AG08396 (cell line): ENCODE data around the gene SMTNL2.
"Not testable (repeated sequence)": the region's sequence is repeated elsewhere in the genome, so short reads cannot be mapped to it uniquely, and the experiment has no call there.

Source experiments
- DNase-seq: peaks from one replicate; pipeline ENCODE4 v3.0.0; 2012; ENCODE audit warnings: low spot score, mixed read lengths

SMTNL2 gene

DNA sequence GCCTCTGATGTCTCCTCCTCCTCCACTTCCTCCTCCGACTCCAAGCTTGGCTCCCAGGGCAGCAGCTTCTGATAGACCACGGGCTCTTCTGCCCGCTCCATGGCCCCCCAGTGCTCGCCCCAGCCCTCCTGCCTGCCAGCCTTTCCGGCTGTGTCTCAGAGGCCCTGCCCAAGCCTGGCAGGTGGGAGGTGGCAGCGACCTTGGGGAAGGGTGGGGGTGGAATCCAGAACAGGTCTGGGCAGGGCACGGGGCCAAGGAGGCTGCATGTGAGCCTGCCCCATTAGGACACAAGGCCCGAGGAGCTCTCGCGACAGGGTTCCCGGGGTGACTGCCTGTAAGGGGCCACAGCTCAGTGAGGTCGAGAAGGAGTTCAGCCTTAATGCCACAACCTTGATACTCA lies 23.9 kb upstream of the SMTNL2 start, which contains the start of gene GGT6:
Gene GGT6 (minus strand): TSS at position 157 of the 400 bp plus-strand sequence. CDS start 56 bp downstream, at position 101.
- no peak for DNase-seq

DNA sequence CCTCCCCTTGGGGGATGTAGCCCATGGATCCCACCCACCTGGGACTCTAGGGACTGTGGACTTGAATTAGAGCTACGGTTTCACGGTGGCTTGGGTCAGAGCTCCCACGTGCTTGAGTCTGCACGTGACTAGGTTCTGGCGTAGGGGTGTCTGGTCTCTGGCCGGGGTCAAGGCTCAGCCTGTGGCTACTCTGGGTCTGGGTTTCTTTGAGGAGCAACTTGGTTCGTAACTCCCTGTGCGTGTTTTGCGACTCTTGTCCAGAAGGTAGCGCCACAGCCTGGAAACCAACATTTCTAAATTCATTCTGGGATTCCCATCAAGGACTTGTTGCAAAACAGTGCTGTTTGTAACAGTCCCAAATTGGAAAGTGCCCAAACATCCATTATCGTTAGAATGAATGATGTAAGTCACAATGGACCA lies 23.5 kb upstream of the SMTNL2 start:
- no peak for DNase-seq

DNA sequence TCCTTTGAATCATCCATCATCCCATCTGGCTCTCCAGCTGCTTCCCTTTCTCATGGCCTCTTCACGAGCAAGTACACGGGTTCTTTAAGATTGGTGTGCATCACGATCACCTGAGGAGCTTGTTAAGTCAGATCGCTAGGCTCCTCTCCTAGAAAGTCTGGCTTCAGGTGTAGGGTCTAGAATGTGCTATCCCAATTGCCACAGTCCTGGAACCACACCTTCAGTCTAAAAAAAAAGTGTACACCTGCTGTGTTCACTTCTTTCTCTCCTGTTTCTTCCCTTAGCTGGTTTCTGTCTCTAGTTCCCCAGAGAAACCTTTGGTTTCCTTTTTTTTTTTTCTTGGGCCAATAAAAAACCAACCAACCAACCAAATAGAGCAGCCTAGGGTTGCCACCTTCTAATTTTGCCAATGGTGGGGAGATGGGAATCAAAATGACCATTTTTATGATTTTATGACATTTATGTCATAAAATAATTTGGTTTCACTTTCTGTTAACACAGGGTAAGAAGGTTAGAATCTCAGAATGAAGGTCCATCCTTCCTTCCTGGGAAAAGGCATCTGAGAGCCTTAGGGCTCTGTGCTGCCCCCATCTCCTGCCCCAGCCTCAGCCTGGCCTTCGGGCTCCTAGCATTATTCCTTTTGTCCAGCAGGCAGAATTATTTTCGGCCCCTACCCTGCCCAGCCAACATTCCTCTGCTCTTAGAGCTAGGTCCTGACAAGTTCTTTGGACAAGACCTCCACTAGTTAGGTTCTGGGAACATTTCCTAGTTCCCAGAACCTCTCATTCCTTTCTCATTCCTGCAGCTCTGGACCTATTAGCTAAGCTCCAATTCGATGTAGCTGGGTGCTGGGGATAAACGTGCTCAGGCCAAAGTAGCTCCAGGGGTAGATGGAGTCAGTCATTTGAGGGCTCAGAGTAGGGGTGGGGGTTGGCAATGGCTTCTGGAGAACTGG lies 22.0 kb upstream of the SMTNL2 start:
- no peak for DNase-seq

DNA sequence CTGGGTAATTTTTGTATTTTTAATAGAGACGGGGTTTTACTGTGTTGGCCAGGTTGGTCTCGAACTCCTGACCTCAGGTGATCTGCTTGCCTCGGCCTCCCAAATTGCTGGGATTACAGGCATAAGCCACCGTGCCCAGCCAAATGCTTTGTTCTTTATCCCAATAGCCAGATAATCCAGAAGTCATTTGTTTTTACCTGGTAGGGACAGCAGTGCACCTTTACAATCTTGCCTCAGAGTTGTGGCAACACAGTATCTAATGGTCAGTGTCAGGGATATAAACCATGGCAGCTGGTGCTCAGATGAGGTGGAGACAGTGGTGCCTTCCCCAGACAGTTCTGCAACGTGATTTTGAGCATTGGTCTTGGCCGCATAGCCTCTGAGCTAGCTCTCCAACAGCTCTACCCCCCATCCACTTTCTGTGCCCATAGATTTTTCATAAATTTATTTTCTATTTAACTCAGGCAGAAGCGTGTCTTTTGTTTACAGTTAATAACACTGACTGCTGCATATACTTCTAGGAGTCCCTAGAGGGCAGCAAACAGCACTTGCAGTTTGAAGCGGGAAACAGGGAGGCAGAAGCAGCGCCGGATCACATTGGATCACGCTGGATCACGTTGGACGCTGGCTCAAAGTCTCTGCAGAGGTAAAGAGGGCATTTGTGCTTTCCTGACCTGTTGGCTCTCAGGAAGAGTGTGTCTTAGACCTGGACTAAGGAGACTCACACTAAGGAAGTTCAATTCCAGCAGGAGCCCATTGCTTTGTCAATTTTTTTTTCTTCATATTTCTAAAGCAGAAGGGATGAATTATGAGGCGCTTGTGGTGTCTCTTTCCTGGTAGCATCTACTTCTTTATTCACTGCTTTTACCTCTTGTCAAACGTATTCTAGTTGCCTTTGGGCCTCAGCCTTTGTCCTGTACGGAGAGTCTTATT lies 18.9 kb upstream of the SMTNL2 start:
- DNase-seq: peak; percentile 81

DNA sequence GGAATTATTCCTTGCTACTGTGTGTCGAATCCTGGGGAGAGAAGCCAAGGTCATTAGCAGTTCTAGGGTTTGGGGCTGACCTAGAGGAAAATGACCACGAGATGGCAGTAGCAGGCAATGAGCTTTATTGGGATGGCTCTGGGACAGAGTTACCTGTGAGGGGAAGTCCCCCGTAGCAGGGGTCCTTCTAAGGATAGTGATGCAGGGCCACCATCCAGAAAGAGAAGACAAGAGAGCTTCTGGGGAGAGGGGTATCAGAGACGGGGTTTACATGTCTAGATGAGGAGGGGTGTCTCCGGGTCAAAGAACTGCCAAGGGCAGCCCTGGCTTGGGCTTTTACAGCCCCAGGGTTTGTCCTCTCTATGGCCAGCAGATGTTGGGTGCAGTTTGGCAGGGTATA lies 17.5 kb upstream of the SMTNL2 start:
- DNase-seq: peak; percentile 78

DNA sequence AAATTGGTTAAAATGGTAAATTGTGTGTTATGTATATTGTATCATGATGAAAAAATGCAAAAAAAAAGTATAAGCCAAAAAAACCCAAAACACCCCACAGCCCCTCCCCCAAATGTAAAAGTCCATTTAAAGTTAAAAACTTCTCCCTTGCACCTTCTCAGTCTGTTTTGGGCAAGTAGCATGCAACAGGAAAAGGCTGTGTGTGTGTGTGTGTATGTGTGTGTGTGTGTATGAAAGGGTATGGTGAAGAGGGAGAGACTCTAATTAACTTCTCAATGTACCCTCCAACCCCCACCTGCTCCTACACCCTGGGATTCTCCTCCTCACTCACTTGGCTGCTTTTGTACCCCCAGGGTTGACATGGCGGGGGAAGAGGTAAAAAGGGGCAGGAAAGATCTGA lies 14.7 kb upstream of the SMTNL2 start:
- DNase-seq: no peak

DNA sequence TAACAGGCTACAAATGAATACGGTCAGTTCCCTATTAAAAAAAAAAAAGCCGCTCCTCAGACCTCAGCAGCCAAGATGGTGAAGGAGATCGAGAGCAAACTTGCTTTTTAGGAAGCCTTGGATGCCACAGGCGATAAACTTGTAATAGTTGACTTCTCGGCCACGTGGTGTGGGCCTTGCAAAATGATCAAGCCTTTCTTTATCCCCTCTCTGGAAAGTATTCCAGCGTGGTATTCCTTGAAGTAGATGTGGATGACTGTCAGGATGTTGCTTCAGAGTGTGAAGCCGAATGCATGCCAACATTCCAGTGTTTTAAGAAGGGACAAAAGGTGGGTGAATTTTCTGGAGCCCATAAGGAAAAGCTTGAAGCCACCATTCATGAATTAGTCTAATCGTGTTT lies 12.2 kb upstream of the SMTNL2 start:
- no peak for DNase-seq

DNA sequence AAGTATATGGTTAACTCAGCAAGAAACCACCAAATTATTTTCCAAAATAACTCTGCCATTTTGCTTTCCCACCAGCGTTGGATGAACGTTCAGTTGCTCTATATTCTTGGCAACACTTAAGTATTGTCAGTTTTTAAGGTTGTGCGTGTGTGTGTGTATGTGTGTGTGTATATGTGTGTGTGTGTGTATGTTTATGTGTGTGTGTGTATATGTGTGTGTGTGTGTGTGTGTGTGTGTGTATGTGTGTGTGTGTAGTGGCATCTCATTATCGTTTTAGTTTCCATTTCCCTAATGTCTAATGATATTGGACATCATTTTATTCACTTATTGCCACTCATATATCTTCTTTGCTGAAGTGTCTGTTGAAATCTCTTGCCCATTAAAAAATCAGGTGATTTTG lies 11.2 kb upstream of the SMTNL2 start:
- DNase-seq: no peak

DNA sequence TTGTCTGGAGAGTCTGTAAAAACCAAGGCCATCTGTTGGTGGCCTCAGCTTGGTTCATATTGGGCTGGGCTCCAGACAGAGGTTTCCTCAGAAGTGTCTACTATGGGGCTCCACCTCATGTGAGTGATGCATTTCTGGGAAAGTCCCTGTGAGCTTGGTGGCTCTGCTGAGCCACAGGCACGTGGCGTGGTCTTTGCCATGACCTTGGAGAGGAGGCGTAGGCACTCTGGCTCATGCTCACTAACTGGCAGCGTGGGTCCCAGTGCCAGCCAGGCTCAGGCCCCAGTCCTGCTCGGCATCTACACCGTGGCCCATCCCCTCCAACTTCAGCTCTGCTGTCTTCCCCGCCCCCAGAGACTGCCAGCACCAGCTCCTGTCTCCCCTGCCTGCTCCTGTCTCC lies 10.7 kb upstream of the SMTNL2 start:
- DNase-seq: no peak

DNA sequence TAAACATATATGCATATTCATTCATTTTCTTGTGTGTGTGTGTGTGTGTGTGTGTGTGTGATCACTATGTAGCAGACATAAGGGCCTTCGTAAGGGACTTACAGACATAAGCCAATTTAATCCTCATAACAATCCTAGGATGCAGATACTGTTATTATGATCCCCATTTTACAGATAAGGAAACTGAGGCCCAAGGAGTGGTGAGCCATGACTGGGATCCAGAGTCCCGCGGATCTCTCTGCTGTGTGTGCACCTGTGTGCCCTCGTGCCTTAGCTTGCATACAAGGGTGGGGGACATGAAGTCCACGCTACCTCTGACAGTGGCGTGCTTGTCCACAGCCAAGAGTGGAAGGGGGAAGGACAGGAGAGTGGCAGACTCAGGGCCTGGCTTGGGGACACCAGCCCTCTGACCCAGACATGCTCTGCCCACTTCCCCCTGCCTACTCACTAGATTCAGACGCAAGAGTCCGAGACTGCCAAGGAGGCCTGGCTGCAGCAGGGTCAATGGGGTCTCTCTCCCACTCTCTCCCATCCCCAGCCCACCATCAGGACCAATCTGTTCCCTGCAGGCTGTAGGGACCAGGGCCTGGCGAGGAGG lies 9.8 kb upstream of the SMTNL2 start:
- no peak for DNase-seq

DNA sequence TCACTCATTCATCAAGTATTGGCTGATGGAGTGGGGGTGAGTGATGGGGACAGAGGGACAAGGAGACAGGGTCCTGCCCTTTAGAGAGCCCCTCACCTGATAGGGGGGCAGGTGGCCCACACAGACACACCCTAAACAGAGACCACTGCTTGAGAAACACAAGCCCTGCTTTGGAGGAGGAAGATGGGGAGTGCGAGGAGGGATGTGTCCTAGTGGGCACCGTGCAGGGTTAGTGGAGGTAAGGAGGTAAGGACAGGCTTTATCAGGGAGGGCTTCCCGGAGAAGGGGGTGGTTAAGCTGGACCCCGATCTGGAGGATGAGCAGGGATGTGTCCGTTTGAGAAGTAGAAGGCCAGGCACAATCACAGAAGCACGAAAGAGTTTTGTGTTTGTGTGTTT lies 8.2 kb upstream of the SMTNL2 start:
- no peak for DNase-seq

DNA sequence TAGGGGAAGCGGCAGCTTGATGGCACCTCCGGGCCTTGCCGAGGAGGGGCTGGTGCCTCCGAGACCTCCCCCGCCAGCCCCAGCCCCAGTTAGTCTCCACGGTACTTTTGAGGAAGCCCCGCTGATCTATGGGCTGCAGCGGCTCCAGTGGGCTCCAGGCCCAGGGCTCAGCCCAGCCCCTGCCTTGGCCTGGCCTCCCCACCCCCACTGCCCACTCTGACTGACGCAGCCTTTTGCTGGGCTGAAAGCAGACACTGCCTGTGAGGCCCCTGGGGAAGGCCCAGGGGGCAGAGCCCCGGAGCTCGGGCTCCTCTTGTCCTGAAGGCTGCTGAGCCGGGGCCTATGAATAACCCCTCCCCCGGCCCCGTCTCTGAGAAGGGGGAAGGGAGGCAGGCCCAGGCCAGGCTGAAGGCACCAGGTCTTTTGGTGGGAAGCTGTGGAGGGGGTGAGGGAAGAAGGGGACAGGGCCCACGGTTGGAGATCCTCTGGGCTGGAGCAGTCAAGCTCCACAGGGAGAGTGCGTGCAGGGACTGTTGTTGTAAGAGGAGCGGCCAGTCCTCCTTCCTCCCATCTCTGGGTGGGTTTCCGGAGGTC lies 7.5 kb upstream of the SMTNL2 start:
- DNase-seq: no peak

DNA sequence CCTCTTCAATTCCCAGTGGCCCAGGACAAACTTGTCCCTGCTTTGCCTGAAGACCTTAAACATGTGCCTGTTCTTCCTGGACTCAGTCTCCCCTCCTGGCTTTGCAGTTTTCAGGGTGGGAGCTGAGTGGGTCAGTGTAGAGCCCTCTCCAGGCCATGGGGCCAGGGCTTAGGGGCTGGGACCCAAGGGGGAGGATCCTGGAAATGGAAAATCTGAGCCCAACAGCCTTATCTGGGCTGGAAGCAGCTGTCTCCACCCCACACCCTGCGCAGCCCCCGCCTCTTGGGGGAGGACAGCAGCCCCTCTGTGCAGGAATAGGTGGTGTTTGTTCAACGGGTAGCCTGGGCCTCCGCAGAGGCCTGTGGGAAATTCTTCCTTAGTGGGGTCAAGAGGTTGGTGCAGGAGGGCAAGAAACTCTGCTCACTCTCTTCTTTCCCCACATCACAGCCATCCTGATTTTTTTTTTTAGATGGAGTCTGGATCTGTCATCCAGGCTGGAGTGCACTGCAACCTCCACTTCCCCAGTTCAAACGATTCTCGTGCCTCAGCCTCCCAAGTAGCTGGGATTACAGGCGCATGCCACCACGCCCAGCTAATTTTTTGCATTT lies 6.8 kb upstream of the SMTNL2 start:
- no peak for DNase-seq

DNA sequence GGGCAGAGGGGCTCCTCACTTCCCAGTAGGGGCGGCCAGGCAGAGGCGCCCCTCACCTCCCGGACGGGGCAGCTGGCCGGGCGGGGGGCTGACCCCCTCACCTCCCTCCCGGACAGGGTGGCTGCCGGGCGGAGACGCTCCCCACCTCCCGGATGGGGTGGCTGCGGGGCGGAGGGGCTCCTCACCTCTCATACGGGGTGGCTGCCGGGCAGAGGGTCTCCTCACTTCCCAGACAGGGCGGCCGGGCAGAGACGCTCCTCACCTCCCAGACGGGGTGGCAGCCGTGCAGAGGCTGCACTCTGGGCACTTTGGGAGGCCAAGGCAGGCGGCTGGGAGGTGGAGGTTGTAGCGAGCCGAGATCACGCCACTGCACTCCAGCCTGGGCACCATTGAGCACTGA lies 6.0 kb upstream of the SMTNL2 start:
- DNase-seq: not testable (repeated sequence)

DNA sequence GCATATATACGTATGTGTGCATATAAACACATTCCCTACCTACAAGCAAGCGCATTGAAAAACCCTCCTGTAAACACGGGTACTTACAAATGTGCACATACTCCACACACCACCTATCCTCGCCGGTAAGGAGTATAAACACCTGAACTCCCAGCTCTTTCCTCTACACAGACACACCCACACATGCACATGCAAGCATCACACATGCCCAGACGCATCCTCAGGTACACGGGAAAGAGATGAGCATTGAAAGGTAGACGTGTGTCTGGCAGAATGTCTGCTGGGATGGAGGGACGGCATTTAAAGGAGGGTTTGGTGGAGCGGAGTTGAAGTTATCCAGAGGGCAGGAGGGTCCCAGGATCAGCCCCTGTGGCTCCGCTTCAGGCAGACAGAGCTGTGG lies 4.7 kb upstream of the SMTNL2 start:
- DNase-seq: no peak

DNA sequence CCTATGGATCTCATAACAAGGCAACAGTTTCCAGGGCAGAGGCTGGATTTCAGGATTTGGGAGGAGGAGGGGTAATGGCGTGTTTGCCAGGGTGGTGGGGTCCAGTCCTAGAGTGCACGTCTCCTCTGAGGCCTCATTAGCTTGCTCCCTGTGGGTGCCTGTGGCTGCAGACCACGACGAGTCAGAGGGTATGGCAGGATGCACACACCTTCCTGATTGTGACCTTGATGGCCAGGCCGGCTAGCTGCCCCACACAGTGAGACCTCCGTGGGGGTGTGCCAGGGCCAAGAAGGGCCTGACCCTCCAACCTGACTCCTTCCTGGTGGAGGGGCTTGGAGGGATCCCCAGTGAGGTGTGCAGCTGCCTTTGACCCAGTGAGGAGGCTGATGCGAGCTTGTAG lies 4.0 kb upstream of the SMTNL2 start:
- DNase-seq: no peak

DNA sequence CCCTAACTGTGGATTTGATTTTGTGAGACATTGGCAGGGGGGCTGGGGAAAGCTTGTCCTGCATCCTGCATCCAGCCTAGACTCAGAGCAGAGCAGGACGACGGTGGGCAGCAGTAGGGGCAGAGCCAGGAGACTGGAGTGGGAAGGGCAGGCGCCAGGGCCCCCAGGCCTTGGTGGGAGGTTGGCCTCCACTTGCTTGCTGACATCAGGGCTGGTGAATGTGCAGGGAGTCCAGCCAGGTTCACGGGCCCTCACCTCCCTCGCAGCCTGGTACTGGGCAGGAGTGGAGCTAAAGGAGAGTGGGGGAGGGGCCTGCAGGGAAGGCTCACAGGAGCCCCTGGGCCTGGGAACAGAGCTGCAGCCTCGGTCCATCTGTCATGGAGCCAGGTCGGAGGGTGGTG lies 2.2 kb upstream of the SMTNL2 start:
- no peak for DNase-seq

DNA sequence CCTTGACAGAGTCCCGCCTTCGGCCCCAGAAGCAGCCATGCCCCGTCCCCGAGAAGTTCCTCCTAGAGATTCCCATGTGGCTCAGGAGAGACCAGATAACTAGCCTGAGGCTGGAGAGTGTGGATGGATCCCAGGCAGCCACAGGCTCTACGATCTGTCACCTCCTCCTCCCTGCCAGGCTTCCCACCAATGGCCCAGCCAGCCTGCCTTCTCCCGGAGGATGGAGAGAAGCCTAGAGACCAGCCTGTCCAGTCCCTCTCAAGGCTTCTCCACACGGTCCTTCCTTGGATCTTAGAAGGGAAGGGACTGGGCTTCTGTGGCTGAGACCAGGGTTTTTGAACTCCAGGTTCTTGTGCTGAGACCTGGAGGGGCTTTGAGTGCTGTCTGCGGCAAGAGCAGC lies 1.6 kb upstream of the SMTNL2 start:
- no peak for DNase-seq

DNA sequence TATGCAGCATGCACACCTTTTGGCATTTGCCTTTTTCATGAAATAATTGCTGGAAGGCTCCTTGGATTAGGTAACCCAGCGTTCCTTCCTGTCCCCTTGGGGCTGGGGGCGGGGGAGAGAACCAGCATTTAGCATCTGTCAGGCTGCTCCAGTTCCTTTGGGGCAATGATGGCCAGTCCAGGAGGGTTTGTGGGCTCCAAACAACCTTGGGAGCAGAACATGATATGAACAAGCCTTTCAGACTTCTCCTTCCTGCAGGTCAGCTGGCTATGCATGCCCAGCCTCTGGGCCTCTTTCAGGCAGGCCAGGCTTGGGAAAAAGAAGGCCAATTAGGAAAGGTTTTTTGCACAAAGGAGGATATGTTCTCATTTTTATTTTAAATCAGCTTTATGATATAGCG lies 1.1 kb upstream of the SMTNL2 start:
- DNase-seq: no peak

DNA sequence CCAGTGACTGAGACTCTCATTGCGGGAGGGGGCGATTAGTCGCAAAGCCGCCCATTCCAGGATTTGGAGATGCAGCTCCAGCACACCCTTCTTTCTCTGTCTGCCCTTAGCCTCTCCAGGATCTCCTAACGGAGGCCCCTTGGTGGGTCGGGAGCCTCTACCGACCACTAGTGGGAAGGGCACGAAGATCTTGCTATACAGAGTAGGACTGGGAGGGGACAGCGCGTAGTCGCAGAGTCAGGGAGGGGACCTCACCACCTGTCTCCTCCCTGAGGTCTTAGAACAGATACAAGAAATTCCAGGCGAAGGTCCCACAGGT lies 588 bp upstream of the SMTNL2 start:
- peak; percentile 50 for DNase-seq

DNA sequence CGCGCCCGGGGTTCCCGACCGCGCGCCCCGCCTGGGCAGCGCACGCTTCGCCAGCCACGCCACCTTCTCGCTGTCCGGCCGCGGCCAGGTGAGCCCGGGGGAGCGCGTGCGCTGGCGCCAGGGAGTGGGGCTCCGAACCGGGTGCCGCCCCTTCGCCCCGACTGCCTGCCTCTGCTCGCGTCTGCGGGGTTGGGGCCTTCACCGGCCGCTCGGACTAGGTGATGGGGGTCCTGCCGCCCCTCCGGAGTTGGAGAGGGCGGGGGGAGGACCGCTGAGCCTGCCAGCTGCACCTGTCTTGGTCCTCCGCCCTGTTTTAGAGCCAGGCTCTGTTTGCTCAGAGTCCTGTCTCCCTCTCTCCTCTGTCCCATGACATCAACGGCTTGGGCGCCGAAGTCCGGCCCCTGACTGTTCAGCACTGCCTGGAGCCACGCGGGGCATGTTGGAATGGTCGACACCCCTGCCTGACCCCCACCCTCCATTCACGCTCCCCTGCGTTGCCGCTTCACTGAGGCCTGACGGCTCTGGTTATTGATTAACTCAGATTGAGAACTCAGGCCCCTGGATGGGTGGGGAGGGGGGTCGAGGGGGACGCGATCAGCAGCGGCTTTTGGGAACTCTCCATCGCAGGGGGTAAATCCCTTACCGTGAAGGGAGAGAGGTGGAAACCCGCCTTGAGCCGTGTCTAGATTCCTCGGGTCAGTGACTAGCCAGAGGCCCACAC lies 748 bp downstream of the SMTNL2 start:
- DNase-seq: no peak
